Karpas-422 (cell line): ENCODE measurements around the gene TBCD. TPM values are rescaled to one million over a fixed set of nuclear protein-coding genes. Genes with fewer than 3 reads are reported as not detected.

Source experiments
- DNase-seq: peaks from one replicate; pipeline ENCODE4 v3.0.0-alpha.2; 2015
- H2AFZ ChIP-seq: fragments of 200-600 bp; sonication (generic); 2 replicates; pipeline ENCODE4 v1.6.1; 2014; ENCODE audit warnings: antibody characterized with exemption, low read length, mixed read lengths
- H3K27ac ChIP-seq: fragments of 200-600 bp; sonication (generic); 2 replicates; pipeline ENCODE4 v1.5.1; 2014; ENCODE audit warnings: mild to moderate bottlenecking, low read length, moderate library complexity
- H3K27me3 ChIP-seq: fragments of 200-600 bp; sonication (generic); 2 replicates; pipeline ENCODE4 v1.6.1; 2014; ENCODE audit warnings: low read length, mixed read lengths
- H3K36me3 ChIP-seq: fragments of 200-600 bp; sonication (generic); 2 replicates; pipeline ENCODE4 v1.6.1; 2014; ENCODE audit warnings: low read length, mixed read lengths; ENCODE audit not compliant: insufficient read depth
- H3K4me1 ChIP-seq: fragments of 200-600 bp; sonication (generic); 2 replicates; pipeline ENCODE4 v1.6.1; 2014; ENCODE audit warnings: mild to moderate bottlenecking, low read length, mixed read lengths
- H3K4me2 ChIP-seq: fragments of 200-600 bp; sonication (generic); 2 replicates; pipeline ENCODE4 v1.6.1; 2014; ENCODE audit warnings: low read length, low read depth, mild to moderate bottlenecking; ENCODE audit not compliant: poor library complexity, severe bottlenecking
- H3K4me3 ChIP-seq: fragments of 200-600 bp; sonication (generic); 2 replicates; pipeline ENCODE4 v1.5.1; 2014; ENCODE audit warnings: mild to moderate bottlenecking, antibody characterized with exemption, low read length, mixed read lengths
- H3K79me2 ChIP-seq: fragments of 200-600 bp; sonication (generic); 2 replicates; pipeline ENCODE4 v1.6.1; 2014; ENCODE audit warnings: mild to moderate bottlenecking, low read length, mixed read lengths
- H3K9ac ChIP-seq: fragments of 200-600 bp; sonication (generic); 2 replicates; pipeline ENCODE4 v1.6.0; 2014; ENCODE audit warnings: low read length
- H3K9me2 ChIP-seq: fragments of 200-600 bp; sonication (generic), shearing (Covaris generic); replicated peaks from 2 replicates; pipeline ENCODE4 v1.6.0; 2014; ENCODE audit warnings: mild to moderate bottlenecking, low read length, moderate library complexity; ENCODE audit not compliant: insufficient read depth
- H3K9me3 ChIP-seq: fragments of 300-700, 200-600 bp; sonication (generic); 2 replicates; pipeline ENCODE4 v1.6.1; 2014; ENCODE audit warnings: low read length, mixed read lengths
- H4K20me1 ChIP-seq: fragments of 200-600 bp; sonication (generic); 2 replicates; pipeline ENCODE4 v1.6.1; 2014; ENCODE audit warnings: mild to moderate bottlenecking, antibody characterized with exemption, low read length, low read depth; ENCODE audit not compliant: insufficient read depth
- total RNA-seq: library from RNA; depleted of rRNA; stranded (reverse); fragments of >200 nt; shearing (Covaris generic); gene quantifications from 2 replicates; pipeline ENCODE4 v1.2.3, GENCODE V29; 2014; ENCODE audit warnings: low replicate concordance

The TBCD gene
- total RNA-seq, 1 experiment from 2014 or later: 28.7 TPM

- Histone ChIP-seq H3K9me2 (no peaks in the 10 kb centered on the region), H2AFZ (no peak overlapping the region), H3K9me3 (no peaks in the 10 kb centered on the region; the same call in 1 of the 2 replicates), H4K20me1 (no peaks in the 10 kb centered on the region), H3K4me3 (no peak overlapping the region), H3K27ac (no peak overlapping the region), H3K4me2 (no peak overlapping the region), H3K27me3 (no peaks in the 10 kb centered on the region), H3K4me1 (no peaks in the 10 kb centered on the region), H3K36me3 (peaks cover 32% of the 10 kb centered on the region), H3K79me2 (no peaks in the 10 kb centered on the region), H3K9ac (no peak overlapping the region)
- no peak for DNase-seq
Measured at GRCh38 chr17:82938486-82938872, 186.6 kb downstream of the TBCD start.

GRCh38 chr17:82938873-82939620 lies 187.2 kb downstream of the TBCD start:
- peaks cover 4% of the 10 kb centered on the region for H3K9me3 ChIP-seq
- H3K4me1 ChIP-seq: no peaks in the 10 kb centered on the region
- no peak for DNase-seq
- no peaks in the 10 kb centered on the region for H3K9me2 ChIP-seq
- no peaks in the 10 kb centered on the region for H3K27me3 ChIP-seq
- H3K36me3 ChIP-seq: peaks cover 38% of the 10 kb centered on the region
- no peak overlapping the region for H3K4me2 ChIP-seq
- H3K4me3 ChIP-seq: no peak overlapping the region
- no peak overlapping the region for H3K27ac ChIP-seq
- no peak overlapping the region for H3K9ac ChIP-seq
- no peak overlapping the region for H2AFZ ChIP-seq
- no peaks in the 10 kb centered on the region for H3K79me2 ChIP-seq
- no peaks in the 10 kb centered on the region for H4K20me1 ChIP-seq

DNA sequence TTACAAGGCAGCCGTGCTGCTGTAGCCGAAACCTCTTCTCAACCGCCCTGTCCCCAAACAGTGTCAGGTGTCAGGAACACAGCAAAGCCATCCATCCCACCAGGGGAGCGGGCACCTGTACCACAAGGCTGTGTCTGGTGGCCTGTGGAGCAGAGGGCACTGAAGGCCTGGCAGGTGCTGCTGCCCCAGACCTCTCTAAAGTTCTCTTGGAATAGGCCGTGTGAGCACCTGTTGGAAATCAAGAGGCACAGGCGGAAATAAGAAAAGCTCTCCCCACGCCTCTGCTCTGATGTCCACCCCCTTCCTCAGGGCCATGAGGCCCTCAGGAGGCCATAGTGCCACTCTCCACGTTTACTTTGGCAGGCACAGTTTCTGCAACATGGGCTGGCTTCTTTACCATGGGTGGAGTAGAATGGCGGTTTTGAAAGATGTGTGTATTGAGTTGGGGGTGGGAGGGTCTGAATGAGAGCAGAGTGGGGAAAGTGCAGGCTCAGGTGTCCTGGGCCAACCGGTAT lies 187.8 kb downstream of the TBCD start:
- H4K20me1 ChIP-seq: no peaks in the 10 kb centered on the region
- H2AFZ ChIP-seq: no peak overlapping the region
- H3K27ac ChIP-seq: no peak overlapping the region
- no peak for DNase-seq
- no peak overlapping the region for H3K4me3 ChIP-seq
- H3K9me2 ChIP-seq: no peaks in the 10 kb centered on the region
- peaks cover 44% of the 10 kb centered on the region for H3K36me3 ChIP-seq
- no peak overlapping the region for H3K9ac ChIP-seq
- no peaks in the 10 kb centered on the region for H3K79me2 ChIP-seq
- no peaks in the 10 kb centered on the region for H3K27me3 ChIP-seq
- no peak overlapping the region for H3K4me2 ChIP-seq
- no peaks in the 10 kb centered on the region for H3K4me1 ChIP-seq
- peaks cover 9% of the 10 kb centered on the region for H3K9me3 ChIP-seq

DNA sequence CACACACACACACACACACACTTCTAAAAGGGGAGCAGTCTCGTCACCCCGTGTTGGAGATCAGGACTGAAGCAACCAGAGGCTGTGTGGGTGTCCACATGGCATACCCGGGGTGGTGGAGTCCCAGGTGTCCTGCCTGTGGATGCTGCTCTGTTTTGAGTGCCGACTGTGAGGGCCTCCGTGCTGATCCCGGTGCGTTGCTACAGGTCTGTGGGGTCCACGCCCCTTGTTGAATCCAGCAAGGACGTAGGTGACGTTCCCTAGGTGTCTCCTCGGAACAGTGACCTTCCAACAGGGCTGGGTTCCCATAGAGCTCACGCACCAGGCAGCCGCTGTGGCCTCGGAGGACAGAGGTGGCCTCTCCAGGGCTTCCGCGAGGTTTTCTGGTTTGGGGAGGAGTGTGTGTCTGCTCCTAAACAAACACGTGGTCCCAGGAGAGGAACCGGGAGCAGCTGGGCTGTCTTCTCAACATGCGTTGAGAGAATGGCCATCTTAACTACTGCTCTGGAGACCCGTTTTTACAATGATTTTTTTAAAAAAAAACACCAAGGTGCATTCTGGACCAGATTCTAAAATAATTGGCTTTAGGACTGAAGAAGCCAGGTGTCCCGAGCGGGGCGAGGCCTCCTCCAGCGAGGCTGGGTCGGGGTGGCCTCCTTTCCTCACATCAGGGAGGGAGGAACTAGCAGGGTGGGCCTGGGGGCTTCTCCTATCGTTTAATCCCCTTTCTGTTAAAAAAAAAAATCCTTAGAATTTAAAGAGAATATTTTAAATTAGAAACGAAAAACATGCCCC lies 188.6 kb downstream of the TBCD start:
- Histone ChIP-seq H3K36me3 (peaks cover 52% of the 10 kb centered on the region), H3K9me2 (no peaks in the 10 kb centered on the region), H3K27ac (no peak overlapping the region), H3K9me3 (peaks cover 15% of the 10 kb centered on the region), H3K27me3 (no peaks in the 10 kb centered on the region), H4K20me1 (no peaks in the 10 kb centered on the region), H3K79me2 (no peaks in the 10 kb centered on the region), H3K4me1 (no peaks in the 10 kb centered on the region), H3K9ac (no peak overlapping the region), H2AFZ (no peak overlapping the region), H3K4me3 (no peak overlapping the region), H3K4me2 (no peak overlapping the region)
- DNase-seq: no peak

DNA sequence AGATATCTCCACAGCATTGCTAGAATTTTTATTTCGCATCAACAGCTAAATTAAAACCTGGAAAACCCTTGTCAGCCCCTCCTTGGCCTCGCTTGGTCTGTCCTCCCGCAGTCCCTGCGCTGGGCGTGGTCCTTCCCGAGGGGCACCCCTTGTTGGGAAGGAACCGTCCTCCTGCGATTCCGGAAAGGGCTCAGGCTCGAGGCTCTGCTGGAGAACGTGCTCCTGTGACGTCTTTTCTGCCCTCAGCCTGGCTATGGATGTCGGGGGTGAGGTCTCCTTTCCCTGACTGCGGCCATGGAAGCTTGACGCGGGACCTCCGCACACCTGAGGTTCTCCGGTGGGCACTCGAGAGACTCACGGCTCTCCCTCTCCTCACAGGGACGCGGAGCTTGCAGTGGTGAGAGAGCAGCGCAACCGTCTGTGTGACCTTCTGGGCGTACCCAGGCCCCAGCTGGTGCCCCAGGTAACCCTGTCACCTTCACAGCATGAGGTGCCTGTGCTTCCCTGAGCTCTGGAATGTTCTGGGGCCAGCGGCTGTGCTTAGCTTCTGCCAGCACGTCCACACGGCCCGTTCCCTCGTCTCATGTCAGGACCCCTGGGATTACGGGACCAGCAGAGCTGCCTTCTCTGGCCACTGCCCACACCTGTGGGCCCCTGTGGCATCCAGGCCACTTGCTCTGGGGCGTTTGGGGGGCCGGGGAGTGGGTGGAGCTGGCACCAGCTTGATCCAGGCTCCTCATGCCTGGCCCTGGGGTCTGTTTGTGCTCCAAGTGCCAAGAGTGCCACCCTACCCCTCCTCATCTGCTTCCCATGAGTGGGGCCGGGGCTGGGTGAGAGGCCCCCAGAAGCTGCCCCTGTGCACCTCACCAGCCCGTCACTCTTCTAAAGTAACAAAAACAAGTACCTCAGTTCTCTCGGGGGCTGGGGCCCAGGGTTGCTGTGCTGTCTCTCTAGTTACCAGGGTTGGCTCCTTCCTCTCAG lies 189.4 kb downstream of the TBCD start:
- no peaks in the 10 kb centered on the region for H3K27me3 ChIP-seq
- no peak overlapping the region for H3K4me2 ChIP-seq
- H3K79me2 ChIP-seq: no peaks in the 10 kb centered on the region
- H3K9me3 ChIP-seq: peaks cover 24% of the 10 kb centered on the region
- H4K20me1 ChIP-seq: no peaks in the 10 kb centered on the region
- no peaks in the 10 kb centered on the region for H3K9me2 ChIP-seq
- no peak overlapping the region for H3K27ac ChIP-seq
- DNase-seq: no peak
- H3K9ac ChIP-seq: no peak overlapping the region
- no peak overlapping the region for H3K4me3 ChIP-seq
- H3K4me1 ChIP-seq: no peaks in the 10 kb centered on the region
- H3K36me3 ChIP-seq: peaks cover 61% of the 10 kb centered on the region
- no peak overlapping the region for H2AFZ ChIP-seq

- Histone ChIP-seq H3K79me2 (no peaks in the 10 kb centered on the region), H3K4me1 (no peaks in the 10 kb centered on the region), H3K9me3 (peaks cover 24% of the 10 kb centered on the region), H3K36me3 (peaks cover 61% of the 10 kb centered on the region), H3K27ac (no peak overlapping the region), H3K4me3 (no peak overlapping the region), H3K9me2 (no peaks in the 10 kb centered on the region), H4K20me1 (no peaks in the 10 kb centered on the region), H3K27me3 (no peaks in the 10 kb centered on the region), H2AFZ (no peak overlapping the region), H3K9ac (no peak overlapping the region), H3K4me2 (no peak overlapping the region)
- no peak for DNase-seq
Measured at GRCh38 chr17:82942166-82943130, 190.6 kb downstream of the TBCD start.

- no peak overlapping the region for H3K27ac ChIP-seq
- peaks cover 61% of the 10 kb centered on the region for H3K36me3 ChIP-seq
- H3K9me2 ChIP-seq: no peaks in the 10 kb centered on the region
- no peak overlapping the region for H3K4me2 ChIP-seq
- no peak overlapping the region for H2AFZ ChIP-seq
- H4K20me1 ChIP-seq: no peaks in the 10 kb centered on the region
- DNase-seq: no peak
- H3K4me1 ChIP-seq: no peaks in the 10 kb centered on the region
- H3K79me2 ChIP-seq: no peaks in the 10 kb centered on the region
- peaks cover 31% of the 10 kb centered on the region for H3K9me3 ChIP-seq
- H3K9ac ChIP-seq: no peak overlapping the region
- no peak overlapping the region for H3K4me3 ChIP-seq
- H3K27me3 ChIP-seq: no peaks in the 10 kb centered on the region
Measured at GRCh38 chr17:82943339-82943738, 191.5 kb downstream of the TBCD start.
